Activated naive CD4-positive, alpha-beta T cell treated with anti-CD3 and anti-CD28 coated beads, Interleukin-2, amount 50 U/mL, for 72 hours (primary cell): ENCODE measurements around the gene GLIPR1L2. TPM values are rescaled to one million over a fixed set of nuclear protein-coding genes. Genes with fewer than 3 reads are reported as not detected.
"Not testable (repeated sequence)": the region's sequence is repeated elsewhere in the genome, so short reads cannot be mapped to it uniquely, and the experiment has no call there.

ENCODE experiments used
- ATAC-seq, 2 donors: fragments of 150-1000 bp; cut with Tn5 transposase; 2 replicates each; pipeline ENCODE4 v1.10.0; 2021; ENCODE audit warnings: mild to moderate bottlenecking in 2 of 2, moderate library complexity in 2 of 2
- DNase-seq, 2 donors: peaks; one replicate each; pipeline ENCODE4 v3.0.0; 2021 to 2022; ENCODE audit warnings: low spot score in 2 of 2
- H3K27ac Mint-ChIP-seq, 2 donors: one replicate each; pipeline ENCODE4 v1.8.0; 2022; ENCODE audit warnings: mild to moderate bottlenecking in 2 of 2, mixed read lengths in 2 of 2
- H3K36me3 Mint-ChIP-seq, 2 donors: one replicate each; pipeline ENCODE4 v1.8.0; 2022; ENCODE audit warnings: mixed read lengths in 2 of 2
- H3K9me3 Mint-ChIP-seq, 2 donors: one replicate each; pipeline ENCODE4 v1.8.0; 2022; ENCODE audit warnings: mixed read lengths in 2 of 2
- total RNA-seq, 2 donors: library from RNA; stranded (reverse); gene quantifications; one replicate each; pipeline ENCODE4 v1.2.3, GENCODE V29; 2022

The GLIPR1L2 gene
- total RNA-seq, 2 donors from 2014 or later, result 0.66 to 0.68 TPM

DNA sequence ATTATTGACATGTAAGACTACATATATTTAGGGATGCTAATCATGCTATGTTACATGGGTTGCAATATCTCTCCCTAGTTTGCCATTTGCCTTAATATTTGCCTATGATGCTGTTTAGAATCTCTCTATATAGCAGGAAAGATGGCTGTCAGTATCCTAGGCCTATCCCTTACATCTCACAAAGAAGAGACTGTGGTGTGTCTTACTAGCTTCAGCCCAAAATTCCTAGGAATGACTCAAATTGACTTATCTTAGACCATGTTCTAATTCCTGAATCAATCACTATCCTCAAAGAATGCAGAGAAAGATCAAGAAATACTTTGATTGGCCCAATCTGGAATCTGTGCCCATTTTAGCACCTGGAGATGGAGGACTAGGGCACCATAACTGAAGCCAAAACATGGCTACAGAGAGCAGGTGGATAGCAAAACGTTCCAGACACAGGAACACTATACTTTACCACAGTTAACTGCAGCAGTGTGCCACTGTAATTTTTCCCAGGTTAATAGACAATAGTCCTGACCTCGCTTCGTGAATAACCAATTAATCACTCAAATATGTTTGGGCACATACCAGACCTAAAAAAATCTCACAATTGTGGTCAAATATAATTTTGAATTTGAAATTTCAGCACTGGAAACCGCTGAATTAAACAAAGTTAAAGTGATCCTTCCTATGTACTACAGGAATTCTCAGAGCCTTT lies 57.0 kb downstream of the GLIPR1L2 start:
- DNase-seq, result no peak
- H3K36me3 Mint-ChIP-seq, result no peaks in the 10 kb centered on the region
- no peak for ATAC-seq
- no peak overlapping the region for H3K27ac Mint-ChIP-seq
- no peaks in the 10 kb centered on the region for H3K9me3 Mint-ChIP-seq

DNA sequence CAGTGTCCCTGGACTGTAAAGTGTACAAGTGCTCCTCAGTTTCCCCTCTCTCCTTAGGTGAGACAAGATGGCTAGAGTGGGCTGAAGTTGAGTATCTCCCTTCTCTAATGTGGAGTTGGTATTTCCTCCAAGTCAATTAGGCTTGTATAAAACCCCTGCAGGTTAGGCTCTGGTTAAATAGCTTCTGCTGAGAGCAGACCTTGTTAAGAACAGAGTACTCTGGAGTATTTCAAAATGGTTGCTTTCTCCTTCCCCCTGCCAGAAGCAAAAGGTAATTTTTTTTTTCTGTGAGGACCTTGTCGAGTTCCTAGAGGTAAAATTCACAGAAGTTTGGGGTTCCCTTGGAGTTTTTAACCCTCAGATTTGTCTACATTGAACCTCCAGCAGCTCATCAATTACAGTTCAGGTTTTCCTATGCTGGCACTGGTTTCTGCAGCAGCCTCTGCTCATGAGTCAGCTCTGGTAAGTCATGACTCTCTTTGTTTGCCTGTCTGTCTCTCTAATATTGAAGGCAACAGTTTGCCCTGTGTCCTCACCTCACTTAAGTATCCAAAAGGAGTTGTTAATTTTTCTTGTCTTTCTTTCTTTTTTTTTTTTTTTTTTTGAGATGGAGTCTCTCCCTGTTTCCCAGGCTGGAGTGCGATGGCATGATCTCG lies 61.9 kb downstream of the GLIPR1L2 start:
- DNase-seq (no peak), ATAC-seq (no peak)
- H3K9me3 Mint-ChIP-seq, result peaks cover 0 to 3% of the 10 kb centered on the region in 2 donors

DNA sequence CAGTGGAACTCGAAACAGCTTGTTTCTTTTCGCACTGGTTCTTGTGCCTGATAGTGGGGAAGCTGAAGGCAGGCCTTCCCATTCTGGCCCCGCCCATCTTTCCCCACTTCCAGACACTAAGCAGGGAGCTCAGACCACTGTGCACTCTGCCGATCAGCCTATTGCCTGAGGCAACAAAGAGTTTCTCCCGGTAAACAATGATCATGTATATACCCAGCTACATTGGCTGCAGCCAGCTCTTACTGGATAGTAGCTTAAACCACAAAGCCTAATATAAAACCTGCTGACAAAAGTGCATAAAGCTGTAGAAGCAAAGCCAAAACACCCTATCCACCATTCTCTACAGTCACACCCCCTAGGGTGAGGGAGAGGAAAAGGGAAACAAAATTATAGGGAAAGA lies 65.0 kb downstream of the GLIPR1L2 start:
- H3K9me3 Mint-ChIP-seq, result peaks cover 0 to 4% of the 10 kb centered on the region in 2 donors
- ATAC-seq (no peak), DNase-seq (no peak)
- no peak overlapping the region for H3K27ac Mint-ChIP-seq
- no peaks in the 10 kb centered on the region for H3K36me3 Mint-ChIP-seq

More for the DNA sequence above, 61.9 kb downstream of the GLIPR1L2 start:
- Mint-ChIP-seq H3K36me3 (no peaks in the 10 kb centered on the region), H3K27ac (no peak overlapping the region)

DNA sequence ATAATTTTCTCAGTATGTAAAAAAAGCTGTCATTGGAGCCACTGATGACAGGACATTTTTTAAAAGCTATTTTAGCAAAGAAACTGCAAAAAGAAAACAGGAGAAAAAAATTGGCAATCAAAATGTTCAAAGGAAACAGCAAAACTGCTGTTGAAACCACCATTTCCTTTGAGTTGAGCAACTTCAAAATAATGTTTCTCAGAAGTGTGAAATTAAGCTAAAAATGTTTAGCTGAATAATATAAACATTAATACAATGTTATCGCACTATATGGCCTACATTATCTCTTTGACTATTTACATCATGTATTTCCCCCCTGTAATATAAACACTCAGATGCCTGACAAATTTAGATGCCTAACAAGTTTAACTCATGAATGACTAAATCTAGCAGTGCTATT lies 66.3 kb downstream of the GLIPR1L2 start:
- no peaks in the 10 kb centered on the region for H3K36me3 Mint-ChIP-seq

DNA sequence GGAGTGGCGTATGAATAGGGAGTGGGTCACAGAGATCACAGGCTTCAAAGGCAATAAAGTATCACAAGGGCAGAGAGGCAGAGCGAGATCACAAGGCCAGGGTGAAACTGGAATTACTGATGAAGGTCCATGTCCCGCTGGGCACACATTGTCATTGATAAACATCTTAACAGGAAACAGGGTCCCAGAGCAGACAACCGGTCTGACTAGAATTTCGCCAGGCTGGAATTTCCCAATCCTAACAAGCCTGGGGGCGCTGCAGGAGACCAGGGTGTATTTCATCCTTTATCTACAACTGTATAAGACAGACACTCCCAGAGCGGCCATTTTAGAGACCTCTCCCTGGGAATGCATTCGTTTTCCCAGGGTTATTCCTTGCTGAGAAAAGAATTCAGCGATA lies 67.0 kb downstream of the GLIPR1L2 start:
- H3K36me3 Mint-ChIP-seq, ATAC-seq, H3K9me3 Mint-ChIP-seq, H3K27ac Mint-ChIP-seq, DNase-seq: not testable (repeated sequence)

More for the DNA sequence above, 66.3 kb downstream of the GLIPR1L2 start:
- no peak for ATAC-seq
- peaks cover 0 to 4% of the 10 kb centered on the region in 2 donors for H3K9me3 Mint-ChIP-seq
- no peak for DNase-seq
- H3K27ac Mint-ChIP-seq, result no peak overlapping the region

DNA sequence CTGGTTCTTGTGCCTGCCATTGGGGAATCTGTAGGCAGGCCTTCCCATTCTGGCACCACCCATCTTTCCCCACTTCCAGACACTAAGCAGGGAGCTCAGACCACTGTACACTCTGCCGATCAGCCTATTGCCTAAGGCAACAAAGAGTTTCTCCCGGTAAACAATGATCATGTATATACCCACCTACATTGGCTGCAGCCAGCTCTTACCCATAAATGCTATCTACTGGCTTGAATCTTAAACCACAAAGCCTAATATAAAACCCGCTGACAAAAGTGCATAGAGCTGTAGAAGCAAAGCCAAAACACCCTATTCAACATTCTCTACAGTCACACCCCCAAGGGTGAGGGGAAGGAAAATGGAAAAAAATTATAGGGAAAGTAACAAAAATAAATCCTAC lies 68.9 kb downstream of the GLIPR1L2 start:
- DNase-seq, result no peak

DNA sequence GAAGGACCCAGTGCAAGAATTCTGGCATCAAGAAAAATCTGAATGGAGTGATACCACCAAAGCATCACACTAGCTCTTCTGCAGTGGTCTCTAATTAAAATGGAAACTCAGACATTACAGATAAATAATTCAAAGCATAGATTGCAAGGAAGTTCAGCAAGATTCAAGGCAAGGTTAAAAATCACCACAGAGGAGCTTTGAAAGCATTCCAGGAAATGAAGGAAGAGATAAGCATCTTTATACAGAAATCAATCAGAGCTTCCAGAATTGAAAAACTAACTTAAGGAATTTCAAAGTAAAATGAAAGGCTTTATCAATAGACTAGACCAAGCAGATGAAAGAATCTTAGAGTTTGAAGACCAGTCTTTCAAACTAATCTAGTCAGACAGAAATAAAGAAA lies 69.3 kb downstream of the GLIPR1L2 start:
- no peaks in the 10 kb centered on the region for H3K36me3 Mint-ChIP-seq
- H3K9me3 Mint-ChIP-seq, result peaks cover 0 to 4% of the 10 kb centered on the region in 2 donors
- ATAC-seq (no peak), DNase-seq (no peak)
- H3K27ac Mint-ChIP-seq, result no peak overlapping the region

More for the DNA sequence above, 68.9 kb downstream of the GLIPR1L2 start:
- H3K9me3 Mint-ChIP-seq, result peaks cover 0 to 4% of the 10 kb centered on the region in 2 donors
- no peak overlapping the region for H3K27ac Mint-ChIP-seq
- no peak for ATAC-seq
- no peaks in the 10 kb centered on the region for H3K36me3 Mint-ChIP-seq

DNA sequence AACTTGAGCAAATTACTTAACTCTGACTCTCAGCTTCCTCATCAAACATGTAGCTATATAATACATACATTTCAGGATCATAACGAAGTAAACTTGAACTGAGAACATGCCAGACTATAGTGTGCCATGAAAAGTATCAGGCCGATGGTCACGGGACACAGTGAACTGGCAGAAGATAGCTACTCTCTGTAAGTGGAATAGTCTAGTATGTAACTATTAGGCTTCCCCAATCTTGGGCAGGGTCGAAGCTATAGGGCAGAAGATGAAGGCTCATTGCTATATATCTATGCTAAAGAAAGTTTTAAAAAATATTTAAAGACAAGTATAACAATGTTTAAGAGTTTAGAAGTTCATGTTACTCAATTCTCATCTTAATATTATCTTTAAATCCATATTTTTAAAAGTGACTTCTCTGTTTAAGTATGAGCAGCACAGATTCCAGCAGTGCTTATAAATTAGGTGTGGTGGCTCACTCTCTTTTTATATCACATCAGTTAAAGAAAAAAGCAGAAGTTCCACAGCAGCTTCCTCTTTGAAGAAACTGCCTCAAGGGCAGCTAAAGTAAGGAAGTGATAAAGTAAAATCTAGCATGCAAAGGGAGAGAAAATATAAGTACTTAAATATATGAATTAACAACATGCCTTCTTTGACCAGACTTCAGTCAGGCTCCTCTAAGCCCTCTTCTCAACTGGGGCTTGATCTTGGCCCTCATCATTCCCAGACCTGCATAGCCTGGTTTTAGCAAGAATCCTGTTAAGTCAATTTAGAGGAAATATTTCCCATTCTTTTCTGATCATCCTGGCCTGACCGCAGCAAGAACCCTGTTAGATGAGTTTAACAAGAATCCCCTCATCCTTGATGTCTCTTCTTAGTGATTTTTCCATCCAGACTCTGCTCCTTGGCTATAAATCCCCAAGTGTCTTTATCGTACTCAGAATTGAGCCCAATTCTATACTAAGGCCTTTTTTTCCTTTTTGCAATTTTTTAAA lies 81.3 kb downstream of the GLIPR1L2 start:
- Mint-ChIP-seq H3K9me3 (peaks cover 0 to 4% of the 10 kb centered on the region in 2 donors), H3K36me3 (peaks cover 0 to 7% of the 10 kb centered on the region in 2 donors), H3K27ac (no peak overlapping the region)
- no peak for DNase-seq
- ATAC-seq, result no peak

DNA sequence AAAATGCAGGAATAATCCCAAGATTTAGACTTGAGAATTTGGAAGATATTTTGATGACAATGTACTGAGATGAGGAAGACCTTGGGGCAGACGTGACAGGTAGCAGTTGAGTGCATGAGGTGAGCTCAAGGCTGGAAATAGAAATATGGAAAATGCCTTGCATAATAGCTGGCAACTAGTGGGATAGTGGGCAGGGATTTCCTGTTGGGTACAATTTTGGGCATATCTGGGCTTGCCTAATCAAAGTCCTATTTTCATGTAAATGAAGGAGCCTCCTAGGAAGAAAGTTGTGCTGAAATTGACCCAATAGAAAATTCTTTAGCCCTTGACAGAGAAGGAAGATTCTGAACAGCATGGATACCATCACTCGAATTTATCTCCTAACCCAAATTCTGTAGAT lies 83.2 kb downstream of the GLIPR1L2 start:
- ATAC-seq, result no peak
- Mint-ChIP-seq H3K27ac (no peak overlapping the region), H3K9me3 (peaks cover 0 to 4% of the 10 kb centered on the region in 2 donors), H3K36me3 (peaks cover 0 to 7% of the 10 kb centered on the region in 2 donors)
- DNase-seq, result no peak

DNA sequence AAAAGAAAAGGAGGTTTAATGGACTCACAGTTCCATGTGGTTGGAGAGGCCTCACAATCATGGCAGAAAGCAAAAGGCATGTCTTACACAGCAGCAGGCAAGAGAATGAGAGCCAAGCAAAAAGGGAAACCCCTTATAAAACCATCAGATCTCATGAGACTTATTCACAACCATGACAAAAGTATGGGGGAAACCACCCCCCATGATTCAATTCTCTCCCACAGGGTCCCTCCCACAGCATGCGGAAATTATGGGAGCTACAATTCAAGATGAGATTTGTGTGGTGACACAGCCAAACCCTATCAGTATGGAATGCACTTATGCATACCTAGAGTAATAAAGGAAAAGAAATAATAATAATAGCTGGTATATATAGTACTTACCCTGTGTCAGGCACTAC lies 85.2 kb downstream of the GLIPR1L2 start:
- ATAC-seq (peak in 1 of 2 donors; percentile 31), DNase-seq (peak in 1 of 2 donors; percentile 27)
- H3K9me3 Mint-ChIP-seq, result peaks cover 0 to 4% of the 10 kb centered on the region in 2 donors
- peaks cover 7% of the 10 kb centered on the region in 2 donors for H3K36me3 Mint-ChIP-seq
- no peak overlapping the region for H3K27ac Mint-ChIP-seq

DNA sequence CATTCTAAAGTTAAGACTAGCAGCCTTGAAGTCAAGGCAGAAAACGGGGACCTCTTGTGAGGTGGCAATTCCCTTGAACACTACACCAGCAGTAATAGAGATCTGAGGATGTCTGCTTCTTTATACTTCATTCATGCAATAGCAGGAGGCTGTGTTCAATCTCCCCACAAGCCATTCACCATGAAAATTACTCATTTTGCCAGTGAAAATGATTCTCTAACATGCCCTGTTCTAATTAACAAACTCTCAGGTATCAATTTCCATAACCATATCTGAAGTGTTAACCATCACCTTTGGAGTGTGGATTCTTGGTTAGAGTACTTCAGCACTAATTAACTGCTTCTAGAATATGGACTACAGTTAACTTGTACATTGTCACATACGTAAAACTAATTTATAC lies 86.2 kb downstream of the GLIPR1L2 start:
- peaks cover 0 to 4% of the 10 kb centered on the region in 2 donors for H3K9me3 Mint-ChIP-seq
- H3K36me3 Mint-ChIP-seq, result peaks cover 7% of the 10 kb centered on the region in 2 donors
- peak; percentile 5 to 42 for ATAC-seq
- peak overlapping the region in 1 of 2 donors; percentile 47 for H3K27ac Mint-ChIP-seq
- DNase-seq, result no peak

DNA sequence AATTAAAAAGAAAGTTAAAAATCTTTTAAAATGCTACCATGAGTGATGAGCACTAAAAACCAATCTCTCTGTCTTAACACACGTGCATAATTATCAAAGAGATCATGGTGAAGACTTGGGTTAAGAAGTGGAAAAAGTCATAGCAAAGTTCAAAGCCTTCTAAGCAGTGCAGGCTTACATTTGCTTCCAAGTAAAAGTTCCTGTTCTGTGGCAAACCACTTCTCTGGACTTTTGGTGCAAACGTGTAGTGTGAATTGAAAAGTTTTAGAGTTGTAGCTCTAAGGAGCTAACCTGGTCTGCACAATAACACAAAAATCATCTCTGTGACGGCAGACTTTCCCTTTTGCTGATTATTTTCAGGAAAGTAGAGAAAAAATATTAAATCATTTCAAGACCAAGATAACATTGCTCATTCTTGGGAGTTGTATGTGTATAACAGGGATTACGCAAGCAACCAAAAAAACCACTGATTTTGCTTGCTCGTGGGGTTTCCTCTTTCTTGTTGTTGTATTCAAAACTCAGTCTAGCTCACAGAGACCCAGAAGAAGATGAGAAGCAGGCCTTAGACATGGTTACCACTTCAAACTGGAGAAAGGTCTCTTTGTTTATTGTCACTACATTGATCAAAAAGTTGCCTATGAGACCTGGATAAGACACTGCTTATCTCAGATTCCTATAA lies 87.4 kb downstream of the GLIPR1L2 start:
- DNase-seq (peak in 1 of 2 donors; percentile 33), ATAC-seq (peak; percentile 43 to 67)
- Mint-ChIP-seq H3K9me3 (peaks cover 0 to 4% of the 10 kb centered on the region in 2 donors), H3K36me3 (peaks cover 7% of the 10 kb centered on the region in 2 donors), H3K27ac (peak overlapping the region; percentile 91)

DNA sequence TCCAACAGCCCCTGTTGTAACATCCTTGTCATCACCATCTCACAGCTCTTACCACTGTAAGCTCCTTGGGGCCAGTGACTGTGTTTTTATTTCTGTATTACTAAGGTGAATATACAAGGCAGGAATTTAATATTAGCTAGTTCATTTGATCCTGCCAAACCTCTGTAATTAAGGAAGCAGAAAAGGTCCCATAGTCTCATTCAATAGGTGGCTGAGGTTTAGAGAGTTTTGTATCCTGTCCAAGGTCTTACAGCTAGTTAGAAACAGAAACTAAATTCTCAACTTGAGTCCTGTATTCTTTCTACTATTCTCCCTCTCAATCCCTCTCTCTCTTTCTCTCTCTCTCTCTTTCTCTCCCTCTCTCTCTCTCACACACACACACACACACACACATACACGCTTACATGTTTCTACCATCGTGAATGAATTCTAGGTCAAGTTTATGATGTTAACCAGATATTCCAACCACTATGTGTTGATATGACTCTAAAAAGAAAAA lies 89.1 kb downstream of the GLIPR1L2 start:
- H3K36me3 Mint-ChIP-seq, result peaks cover 0 to 7% of the 10 kb centered on the region in 2 donors
- peak; percentile 33 to 36 for ATAC-seq
- peak in 1 of 2 donors; percentile 25 for DNase-seq
- no peaks in the 10 kb centered on the region for H3K9me3 Mint-ChIP-seq
- peak overlapping the region; percentile 91 to 97 for H3K27ac Mint-ChIP-seq

DNA sequence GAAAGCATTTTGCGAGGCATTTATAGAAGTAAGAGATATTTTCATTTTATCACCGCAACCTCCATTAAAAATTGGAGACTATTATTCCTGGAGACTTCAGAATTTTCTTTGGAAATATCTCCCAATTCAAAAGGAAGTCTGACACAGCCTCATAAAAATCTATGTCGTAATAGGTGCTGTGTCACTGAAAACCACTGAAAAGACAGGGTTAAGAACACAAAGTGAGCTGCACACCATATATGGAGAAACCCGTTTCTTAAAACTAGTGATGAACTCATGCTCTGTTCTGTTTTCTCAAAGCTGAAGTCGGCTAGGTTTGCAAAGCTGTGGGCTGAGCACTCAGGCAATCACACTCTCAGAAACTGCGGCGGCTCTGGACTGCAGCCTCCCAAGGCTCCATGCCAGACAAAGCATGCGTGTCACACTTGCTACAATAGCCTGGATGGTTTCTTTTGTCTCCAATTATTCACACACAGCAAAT lies 89.6 kb downstream of the GLIPR1L2 start, which contains the start of gene GLIPR1:
TSS of gene GLIPR1 (plus strand) at position 287 of the 481 bp plus-strand sequence. CDS start at position 413, 126 bp downstream.
- ATAC-seq, result peak; percentile 78 to 85
- DNase-seq, result peak; percentile 68 to 78
- H3K9me3 Mint-ChIP-seq, result no peaks in the 10 kb centered on the region
- peaks cover 0 to 7% of the 10 kb centered on the region in 2 donors for H3K36me3 Mint-ChIP-seq
- peak within 1 kb of the TSS; percentile 91 to 97 for H3K27ac Mint-ChIP-seq

DNA sequence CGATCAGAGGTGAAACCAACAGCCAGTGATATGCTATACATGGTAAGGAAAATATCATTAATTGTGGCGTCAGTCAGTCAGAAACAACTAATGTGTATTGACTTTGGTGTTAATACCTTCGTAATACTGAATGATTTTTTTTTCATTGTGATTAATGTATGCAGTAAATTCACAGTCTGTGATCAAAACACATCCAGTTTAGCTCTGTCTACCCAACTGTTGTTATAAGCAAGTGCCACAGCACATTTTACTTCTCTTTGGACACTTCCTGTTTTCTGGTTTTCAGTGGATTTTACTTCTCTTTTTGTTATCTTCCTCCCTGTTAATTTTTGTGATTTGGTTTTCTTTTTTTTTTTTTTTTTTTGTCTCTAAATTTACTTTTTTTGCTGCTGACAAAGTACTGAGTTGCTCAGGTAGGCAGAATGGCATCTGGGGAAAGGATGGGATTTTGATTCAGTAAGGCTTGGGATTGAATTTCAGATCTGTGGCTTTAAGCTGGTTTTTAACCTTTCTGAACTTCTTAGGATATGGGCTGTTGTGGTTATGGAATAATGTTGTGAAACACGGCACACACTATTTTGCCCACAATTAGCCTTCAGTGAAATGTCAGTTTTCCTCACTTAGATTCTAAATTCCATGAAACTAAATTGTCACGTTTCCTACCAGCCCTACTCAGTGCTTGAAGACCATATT lies 90.3 kb downstream of the GLIPR1L2 start:
- Mint-ChIP-seq H3K36me3 (peaks cover 0 to 7% of the 10 kb centered on the region in 2 donors), H3K9me3 (no peaks in the 10 kb centered on the region), H3K27ac (peak overlapping the region; percentile 91 to 97)
- ATAC-seq (peak in 1 of 2 donors; percentile 3), DNase-seq (no peak)
